Measurements from ENCODE around the gene ITK. TPM values are rescaled to one million over a fixed set of nuclear protein-coding genes. Genes with fewer than 3 reads are reported as not detected.

Gene ITK
- total RNA-seq, 1 donor from 2014 or later: not detected

- Mint-ChIP-seq H3K27me3 (peaks cover 2% of the 10 kb centered on the region), H3K27ac (no peak overlapping the region)
Measured at GRCh38 chr5:157217289-157218024, 36.8 kb downstream of the ITK start.

DNA sequence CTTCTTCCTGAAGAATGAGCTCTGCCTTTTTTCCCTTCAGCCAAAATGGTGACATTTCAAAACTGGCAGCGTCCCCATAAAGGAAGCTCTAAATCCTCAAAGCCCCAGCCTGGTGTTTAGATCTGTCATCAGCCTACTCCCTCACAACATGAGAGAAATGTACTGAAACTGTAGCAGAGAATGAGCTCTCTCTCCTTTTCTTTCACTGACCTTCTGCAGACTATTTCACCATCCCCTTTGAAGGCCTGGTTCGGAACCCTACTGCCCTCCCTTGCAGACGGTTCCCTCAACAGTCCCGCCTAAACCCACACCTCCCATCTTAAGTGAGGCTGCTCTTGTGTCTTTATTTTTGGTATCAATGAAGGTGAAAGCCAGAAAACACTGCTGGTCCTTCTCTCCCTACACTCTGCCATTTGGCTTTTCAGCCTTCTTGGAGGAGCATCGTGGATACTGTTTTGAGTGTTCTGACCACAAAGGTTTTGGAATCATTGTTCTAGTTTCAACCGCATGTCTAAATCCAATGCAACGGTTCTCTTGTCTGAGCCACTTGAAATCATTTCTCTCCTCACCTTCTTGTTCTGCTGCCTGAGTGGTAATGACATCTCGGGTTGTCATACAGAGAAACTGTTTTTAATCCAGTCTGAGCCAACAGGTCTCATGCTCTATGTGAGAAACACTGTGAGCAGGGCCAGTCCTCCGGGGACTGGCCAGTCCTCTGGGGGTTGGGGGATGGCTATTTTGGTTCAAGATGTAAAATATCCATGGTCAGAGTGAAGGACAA lies 39.0 kb downstream of the ITK start:
- no peak for TF ChIP-seq CTCF (IDR thresholded peaks at IDR 0.05; ENCODE audit: unreplicated experiment)
- no peak overlapping the region for H3K4me3 Mint-ChIP-seq (ENCODE audit: low read depth)
- H3K4me1 Mint-ChIP-seq (ENCODE audit: low read depth): no peaks in the 10 kb centered on the region
- no peak overlapping the region for H3K27ac Mint-ChIP-seq
- peaks cover 2% of the 10 kb centered on the region for H3K27me3 Mint-ChIP-seq
- H3K36me3 Mint-ChIP-seq (ENCODE audit: insufficient read depth): no peaks in the 10 kb centered on the region
- no peak for DNase-seq (ENCODE audit: low spot score, unreplicated experiment)
- no peaks in the 10 kb centered on the region for H3K9me3 Mint-ChIP-seq (ENCODE audit: low read depth)

More at GRCh38 chr5:157217289-157218024, 36.8 kb downstream of the ITK start:
- Mint-ChIP-seq H3K4me3 (ENCODE audit: low read depth) (no peak overlapping the region), H3K4me1 (ENCODE audit: low read depth) (no peaks in the 10 kb centered on the region), H3K36me3 (ENCODE audit: insufficient read depth) (no peaks in the 10 kb centered on the region), H3K9me3 (ENCODE audit: low read depth) (no peaks in the 10 kb centered on the region)
- DNase-seq (ENCODE audit: low spot score, unreplicated experiment): no peak
- TF ChIP-seq CTCF (IDR thresholded peaks at IDR 0.05; ENCODE audit: unreplicated experiment): no peak

DNA sequence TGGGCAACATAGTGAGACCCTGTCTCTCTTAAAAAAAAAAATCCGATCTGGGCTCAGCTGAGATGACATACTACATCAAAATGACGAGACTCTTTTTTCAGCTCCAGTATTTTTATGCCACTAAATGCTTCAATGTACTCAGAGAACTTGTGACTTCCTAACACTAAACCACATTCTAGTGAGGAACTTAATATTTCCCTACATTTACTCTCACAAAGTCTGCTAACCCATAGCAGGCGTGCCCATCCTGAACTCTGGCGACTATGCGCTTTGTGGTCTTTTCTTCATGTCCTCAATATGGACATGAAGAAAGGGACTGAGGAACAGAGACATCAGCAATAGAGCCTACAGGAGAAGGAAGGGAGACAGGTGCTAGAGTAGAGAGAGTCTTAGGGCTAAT lies 41.3 kb downstream of the ITK start:
- no peaks in the 10 kb centered on the region for H3K4me1 Mint-ChIP-seq (ENCODE audit: low read depth)
- peaks cover 2% of the 10 kb centered on the region for H3K27me3 Mint-ChIP-seq
- H3K4me3 Mint-ChIP-seq (ENCODE audit: low read depth): no peak overlapping the region
- H3K27ac Mint-ChIP-seq: no peak overlapping the region
- H3K36me3 Mint-ChIP-seq (ENCODE audit: insufficient read depth): no peaks in the 10 kb centered on the region
- no peak for TF ChIP-seq CTCF (IDR thresholded peaks at IDR 0.05; ENCODE audit: unreplicated experiment)
- no peak for DNase-seq (ENCODE audit: low spot score, unreplicated experiment)
- H3K9me3 Mint-ChIP-seq (ENCODE audit: low read depth): no peaks in the 10 kb centered on the region

DNA sequence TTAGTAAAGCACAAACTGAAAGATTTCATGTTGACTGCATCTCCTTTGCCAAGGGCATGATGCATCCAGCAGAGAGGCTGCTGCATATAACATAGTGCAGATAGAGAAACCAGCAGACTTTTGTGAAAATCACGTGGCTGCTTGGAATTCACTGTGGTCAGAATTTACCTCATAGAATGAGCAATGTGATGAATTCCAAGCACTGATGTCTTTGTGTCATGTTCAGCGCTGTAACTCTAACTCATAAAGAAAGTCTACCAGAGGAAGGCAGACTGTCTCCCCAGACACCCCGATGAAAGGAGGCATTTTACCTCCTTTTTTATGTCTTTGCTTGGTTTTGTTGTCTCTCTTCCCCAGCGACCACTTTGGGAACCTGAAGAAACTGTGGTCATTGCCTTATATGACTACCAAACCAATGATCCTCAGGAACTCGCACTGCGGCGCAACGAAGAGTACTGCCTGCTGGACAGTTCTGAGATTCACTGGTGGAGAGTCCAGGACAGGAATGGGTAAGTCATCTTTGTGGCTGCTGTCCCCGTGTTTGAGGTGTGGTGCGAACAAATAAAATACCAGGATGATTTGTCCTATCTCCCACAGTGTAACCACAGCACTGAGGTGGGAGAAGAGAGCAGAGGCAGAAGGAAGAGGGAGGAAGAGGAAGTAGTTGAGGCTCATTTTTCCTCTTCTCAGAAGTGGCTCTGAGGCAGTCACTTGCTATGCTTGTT lies 42.0 kb downstream of the ITK start:
- no peaks in the 10 kb centered on the region for H3K4me1 Mint-ChIP-seq (ENCODE audit: low read depth)
- H3K27ac Mint-ChIP-seq: no peak overlapping the region
- peaks cover 2% of the 10 kb centered on the region for H3K27me3 Mint-ChIP-seq
- no peak overlapping the region for H3K4me3 Mint-ChIP-seq (ENCODE audit: low read depth)
- no peak for TF ChIP-seq CTCF (IDR thresholded peaks at IDR 0.05; ENCODE audit: unreplicated experiment)
- H3K36me3 Mint-ChIP-seq (ENCODE audit: insufficient read depth): no peaks in the 10 kb centered on the region
- no peak for DNase-seq (ENCODE audit: low spot score, unreplicated experiment)
- H3K9me3 Mint-ChIP-seq (ENCODE audit: low read depth): no peaks in the 10 kb centered on the region
